GM12801 (cell line): ENCODE results near the gene YOD1.

Experiments used
- TF ChIP-seq, protein P1 (sequence below): IDR thresholded peaks from one replicate; pipeline ENCODE4 v1.5.1; 2011; ENCODE audit warnings: control low read depth; ENCODE audit not compliant: insufficient read length; ENCODE audit errors: extremely low read depth

YOD1 gene

DNA sequence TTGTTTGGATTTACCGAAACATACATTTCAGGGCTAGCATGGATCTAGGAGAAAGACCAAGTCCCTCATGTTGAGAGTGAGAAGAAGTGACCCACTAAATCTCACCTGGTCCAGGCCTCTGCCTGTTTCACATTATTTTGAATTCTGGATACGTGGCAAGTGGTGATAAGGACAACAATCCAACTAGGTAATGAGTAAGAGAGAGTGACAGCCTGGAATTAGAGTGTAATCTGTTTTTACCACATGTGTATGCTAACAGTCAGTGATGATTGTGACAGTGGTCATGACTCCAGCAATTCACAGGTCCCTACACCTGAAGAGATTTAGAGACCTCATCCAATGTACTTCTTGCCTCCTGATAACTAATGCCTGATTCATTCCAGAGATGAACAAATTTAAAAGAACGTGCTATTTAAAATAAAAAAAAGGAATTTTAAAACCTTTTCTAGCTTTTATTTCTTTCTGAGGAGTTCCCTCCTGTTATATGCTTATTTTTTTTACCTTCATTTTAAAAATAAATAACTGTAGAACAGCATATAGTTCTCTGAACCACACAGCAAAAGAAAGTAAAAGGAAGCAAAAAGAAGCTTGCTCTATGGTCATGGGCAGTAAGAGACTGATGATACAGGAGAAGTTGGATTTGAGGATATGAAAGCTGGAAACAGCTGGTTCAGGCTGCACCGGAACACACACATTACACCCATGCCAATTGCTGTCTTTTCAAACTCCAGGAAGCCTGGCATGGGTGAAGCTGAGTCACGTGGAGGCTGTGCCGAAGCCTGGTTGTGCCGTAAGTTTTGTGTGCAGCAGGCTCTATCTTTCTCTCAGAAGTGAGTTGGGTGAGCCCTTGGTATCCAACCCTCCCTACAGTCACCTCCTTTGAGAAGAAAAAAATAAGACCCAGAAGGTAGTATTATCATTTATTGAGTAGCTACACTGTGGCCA lies 33.1 kb downstream of the YOD1 start:
- TF ChIP-seq, protein P1, sequence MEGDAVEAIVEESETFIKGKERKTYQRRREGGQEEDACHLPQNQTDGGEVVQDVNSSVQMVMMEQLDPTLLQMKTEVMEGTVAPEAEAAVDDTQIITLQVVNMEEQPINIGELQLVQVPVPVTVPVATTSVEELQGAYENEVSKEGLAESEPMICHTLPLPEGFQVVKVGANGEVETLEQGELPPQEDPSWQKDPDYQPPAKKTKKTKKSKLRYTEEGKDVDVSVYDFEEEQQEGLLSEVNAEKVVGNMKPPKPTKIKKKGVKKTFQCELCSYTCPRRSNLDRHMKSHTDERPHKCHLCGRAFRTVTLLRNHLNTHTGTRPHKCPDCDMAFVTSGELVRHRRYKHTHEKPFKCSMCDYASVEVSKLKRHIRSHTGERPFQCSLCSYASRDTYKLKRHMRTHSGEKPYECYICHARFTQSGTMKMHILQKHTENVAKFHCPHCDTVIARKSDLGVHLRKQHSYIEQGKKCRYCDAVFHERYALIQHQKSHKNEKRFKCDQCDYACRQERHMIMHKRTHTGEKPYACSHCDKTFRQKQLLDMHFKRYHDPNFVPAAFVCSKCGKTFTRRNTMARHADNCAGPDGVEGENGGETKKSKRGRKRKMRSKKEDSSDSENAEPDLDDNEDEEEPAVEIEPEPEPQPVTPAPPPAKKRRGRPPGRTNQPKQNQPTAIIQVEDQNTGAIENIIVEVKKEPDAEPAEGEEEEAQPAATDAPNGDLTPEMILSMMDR: no peak

DNA sequence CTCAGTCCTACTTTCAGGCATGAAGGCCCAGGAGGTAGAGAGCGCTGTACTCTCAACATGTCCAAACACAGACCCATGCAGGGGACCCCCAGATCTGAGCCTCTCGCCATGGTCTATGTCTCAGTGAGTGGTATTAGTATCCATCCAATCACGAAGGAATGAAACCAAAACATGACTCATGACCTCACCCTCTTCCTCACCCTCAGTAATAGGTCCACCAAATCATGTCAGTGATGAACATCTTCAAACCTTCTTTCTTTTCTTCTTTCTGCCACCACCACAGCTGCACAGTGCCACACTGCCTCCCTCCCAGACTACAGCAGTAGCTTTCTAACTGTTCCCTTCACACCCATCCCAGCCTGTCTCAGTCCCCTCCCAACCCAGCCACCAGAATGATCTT lies 35.2 kb downstream of the YOD1 start:
- TF ChIP-seq, protein P1: no peak

DNA sequence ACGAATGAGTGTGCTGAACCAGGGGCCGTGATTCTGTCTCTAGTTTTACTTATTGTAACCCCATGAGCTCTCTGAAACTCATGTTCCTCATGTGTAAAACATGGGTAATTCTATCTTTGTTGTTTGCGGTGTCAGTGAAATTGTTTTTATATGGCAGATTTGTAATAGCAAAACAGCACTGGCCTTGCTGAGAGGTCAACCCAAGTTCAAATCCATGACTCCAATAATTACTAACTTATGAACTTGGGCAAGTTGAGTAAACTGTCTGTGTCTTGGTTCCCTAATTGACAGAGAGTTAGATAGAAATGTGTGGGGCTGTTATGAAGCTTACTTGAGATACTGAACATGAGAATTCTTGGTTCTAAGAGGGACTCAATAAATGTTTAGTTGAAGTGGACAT lies 36.3 kb downstream of the YOD1 start:
- TF ChIP-seq, protein P1: no peak

DNA sequence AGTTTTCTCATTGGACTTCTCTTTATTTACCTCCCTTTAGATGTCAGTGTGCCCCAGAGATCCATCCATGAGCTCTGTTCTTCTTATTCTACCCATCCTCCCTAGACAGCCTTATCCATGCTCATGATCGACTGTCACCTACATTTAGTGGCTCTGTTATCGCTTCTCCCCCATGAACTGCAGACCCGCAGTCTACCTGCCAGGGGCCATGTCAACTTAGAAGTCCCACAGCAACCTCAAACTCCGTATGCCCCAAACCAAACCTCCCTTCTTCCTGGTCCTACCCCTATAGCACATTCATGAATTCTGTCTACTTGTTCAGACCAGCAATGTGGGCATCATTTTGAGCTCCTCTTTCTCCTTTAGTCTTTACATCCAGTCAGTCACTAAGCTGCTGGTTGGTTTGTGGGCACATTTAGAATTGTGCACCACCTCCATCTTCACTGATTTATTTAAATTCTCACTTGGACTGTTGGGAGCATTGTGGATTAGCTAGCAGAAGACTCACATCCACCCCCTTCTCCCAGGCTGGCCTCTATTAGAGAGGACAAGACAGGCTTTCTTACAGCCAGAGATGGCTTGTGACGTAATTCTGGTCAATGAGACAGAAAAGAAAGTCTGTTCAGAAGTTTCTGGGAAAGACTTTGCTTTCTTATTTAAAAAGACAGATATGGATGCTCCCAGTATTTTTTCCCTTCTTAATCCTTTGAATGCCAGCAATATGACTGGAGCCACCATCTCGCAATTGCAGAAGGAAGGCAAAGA lies 37.5 kb downstream of the YOD1 start:
- TF ChIP-seq, protein P1: no peak

DNA sequence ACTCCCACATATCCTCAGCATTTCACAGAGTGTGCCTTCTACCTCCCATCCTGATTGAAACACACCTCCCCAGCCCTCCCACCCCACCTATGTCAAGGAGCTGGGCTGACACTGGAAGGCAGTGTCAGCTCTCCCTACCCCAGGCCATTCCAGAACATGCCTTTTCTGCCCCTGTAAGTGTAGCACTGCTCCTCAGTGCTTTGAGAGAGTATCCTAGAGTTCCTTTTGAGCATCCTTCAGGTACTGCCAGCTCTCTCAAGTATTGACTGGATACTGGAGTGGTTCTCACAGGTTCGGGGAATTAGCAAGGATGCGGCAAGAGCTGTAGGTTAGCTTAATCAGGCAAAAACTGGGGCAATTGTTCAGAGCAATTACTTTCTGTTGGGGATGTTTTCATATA lies 40.3 kb downstream of the YOD1 start:
- TF ChIP-seq, protein P1: no peak

DNA sequence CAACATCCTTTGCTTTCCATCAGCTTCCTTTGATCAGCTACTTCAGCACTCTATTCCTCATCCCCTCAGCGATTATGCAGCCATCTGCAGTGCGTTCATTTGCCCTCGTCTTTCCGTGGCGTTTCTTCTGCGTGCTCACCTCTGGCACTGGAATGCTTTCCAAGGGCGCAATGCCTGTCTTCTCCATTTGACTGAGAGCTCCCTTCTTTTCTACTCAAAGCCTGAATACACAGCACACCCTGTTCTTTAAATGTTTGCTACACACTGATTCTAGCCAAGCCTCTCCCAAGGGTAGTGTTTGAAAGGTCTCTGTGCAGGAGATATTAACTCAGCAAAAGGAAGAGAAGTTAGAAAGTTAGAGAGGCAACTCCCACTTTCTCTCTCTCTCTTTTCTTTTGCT lies 41.1 kb downstream of the YOD1 start:
- TF ChIP-seq, protein P1: no peak

DNA sequence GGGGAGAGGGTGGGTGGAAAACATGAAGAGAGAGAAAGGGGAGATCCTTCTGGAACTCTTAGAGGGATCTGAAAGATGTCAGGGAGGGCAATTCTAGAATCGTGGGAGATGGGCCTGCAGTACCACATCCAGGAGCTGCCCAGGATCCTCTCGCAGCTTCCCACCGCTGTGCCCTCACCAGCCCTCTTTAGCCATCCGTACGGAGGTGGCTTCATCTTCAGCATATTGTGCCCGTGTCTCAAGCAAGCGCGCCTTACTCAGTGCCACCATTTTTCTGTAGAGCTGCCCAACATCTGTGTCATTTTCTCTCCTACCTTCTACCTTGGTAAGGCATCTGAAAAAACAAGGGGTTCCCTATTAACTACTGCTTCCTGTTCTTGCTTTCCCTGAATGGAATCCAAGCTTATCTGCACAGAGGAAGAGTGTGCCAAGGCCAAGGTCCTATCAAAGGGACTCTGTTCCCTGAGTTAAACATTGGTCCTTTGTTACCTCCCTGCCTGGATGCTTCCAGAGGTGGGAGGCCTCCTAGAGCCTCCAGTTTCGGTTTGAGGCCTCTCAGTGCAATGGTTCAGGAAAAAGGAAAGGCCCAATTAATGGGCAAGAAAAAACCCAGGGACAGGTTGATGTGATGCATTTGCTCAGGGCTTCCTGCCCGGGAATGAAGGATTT lies 41.7 kb downstream of the YOD1 start:
- TF ChIP-seq, protein P1: no peak
